Embryonic facial prominence (tissue), 1 donor: Measurements from ENCODE around the gene SIPA1L3.

Source experiments
- DNase-seq: peaks from one replicate; pipeline ENCODE4 v3.0.0-alpha.2; 2016; ENCODE audit errors: extremely low spot score

The SIPA1L3 gene

DNA sequence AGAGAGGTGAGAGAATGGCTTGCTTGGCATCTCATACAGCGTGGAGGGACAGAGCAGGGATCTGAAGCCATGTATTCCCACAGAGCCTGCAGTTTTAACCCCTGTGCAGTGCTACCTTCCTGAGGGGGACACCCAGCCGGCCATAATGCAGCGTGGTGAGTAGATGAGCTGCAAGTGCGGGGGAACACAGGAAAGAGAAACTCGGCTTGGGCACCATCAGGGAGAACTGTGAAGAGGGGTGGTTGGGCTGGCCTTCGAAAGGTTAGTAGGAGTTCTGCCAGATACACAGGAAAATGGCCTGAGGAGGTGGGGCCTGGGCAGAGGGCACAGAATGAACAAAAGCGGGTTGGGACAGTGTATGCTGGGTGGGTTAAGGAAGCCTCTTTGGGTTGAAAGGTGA lies 88.3 kb downstream of the SIPA1L3 start:
- no peak for DNase-seq

DNA sequence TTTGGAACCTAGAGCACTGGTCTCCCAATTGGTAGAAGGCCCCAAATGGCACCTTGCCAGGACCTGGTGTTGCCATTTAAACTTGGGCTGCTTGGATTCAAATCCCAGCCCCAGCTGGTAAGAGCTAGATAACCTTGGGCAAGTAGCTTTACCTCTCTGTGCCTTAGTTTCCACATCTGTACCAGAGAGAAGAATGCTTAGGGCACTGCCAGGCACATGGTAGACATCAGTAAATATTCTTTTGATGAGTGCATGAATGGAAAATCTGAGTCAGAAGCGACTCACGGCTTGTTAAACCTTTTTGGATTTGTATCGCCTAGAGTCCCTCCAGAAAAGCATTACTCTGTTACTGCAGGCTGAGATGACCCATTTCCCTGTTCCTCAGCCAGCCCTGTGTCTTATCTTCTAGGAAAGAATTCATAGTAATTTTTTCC lies 90.9 kb downstream of the SIPA1L3 start:
- no peak for DNase-seq

DNA sequence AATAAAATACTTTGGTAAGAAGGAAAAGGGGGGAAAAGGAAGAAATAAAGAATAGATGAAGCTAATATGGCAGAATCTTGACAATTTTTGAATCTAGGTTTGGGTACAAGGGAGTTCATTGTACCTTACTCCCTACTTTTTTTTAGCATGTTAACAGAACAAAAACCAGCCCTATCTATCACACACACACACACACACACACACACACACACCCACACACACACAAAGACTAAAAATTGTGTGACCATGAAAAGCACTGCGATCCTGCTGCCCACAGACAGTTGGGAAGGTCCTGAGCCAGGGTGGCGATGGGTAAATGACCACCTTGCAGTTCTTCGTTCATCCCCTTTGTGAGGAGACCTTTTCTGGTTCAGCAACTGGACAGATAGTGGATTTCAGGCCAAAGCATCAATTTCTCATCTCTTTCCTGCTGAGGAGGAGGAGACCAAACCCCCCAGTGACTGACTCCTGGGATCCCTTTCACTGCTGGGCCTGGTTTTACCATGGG lies 91.8 kb downstream of the SIPA1L3 start:
- no peak for DNase-seq

GRCh38 chr19:37999309-38000213 lies 92.6 kb downstream of the SIPA1L3 start:
- no peak for DNase-seq

GRCh38 chr19:38001158-38001781 lies 94.3 kb downstream of the SIPA1L3 start:
- no peak for DNase-seq

DNA sequence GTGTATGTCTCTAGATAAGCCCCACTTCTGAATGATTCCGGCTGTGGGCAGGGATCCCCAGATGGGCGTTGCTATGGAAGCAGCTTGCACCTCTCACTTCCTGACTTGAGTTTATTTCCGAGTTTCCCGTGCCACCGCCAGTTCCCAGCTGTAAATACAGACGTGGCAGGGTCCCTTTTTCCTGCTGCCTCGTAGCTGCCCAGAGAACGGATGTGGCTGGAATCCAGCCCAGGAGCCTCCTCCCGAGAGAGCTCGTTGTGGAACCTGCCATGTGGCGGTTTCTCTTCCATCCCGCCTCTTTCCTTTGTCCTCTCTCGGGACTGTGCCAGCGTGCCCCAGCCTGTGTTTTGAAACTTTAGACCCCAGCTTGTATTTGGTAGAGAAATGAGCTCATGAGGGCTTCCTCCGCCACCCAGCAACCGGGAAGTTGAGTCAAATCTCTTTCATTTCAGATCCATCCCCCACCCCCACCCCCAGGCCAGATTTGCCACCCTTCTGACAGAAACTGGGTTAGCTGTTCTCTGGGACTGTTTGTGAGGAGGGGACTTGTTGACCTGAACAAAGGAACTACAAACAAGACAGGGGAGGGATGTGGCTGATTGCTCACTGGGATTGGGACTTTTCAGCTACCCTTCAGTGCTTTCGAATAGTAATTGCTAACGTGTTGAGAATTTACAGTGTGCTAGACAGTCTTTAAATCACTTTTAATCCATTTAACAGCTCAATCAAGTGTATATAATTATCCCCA lies 96.6 kb downstream of the SIPA1L3 start:
- DNase-seq: peak; percentile 74

DNA sequence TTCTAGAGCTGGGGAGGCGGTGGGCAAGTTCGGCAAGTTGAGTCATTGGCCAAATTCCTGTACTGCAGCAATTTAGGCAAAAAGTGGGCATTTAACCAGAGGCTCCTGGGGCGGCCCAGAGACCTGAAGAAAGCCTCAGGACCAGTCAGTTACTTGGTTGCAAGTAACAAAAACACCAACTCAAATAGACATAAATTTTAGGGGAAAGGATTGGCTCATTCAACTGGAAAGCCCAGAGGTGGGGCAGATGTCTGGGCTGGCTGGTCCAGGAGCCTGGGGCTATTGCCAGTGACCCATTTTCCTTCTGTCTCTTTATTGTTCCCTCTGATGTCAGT lies 97.1 kb downstream of the SIPA1L3 start:
- peak; percentile 49 for DNase-seq

GRCh38 chr19:38004521-38005223 lies 97.7 kb downstream of the SIPA1L3 start:
- peak; percentile 92 for DNase-seq

- no peak for DNase-seq
These were observed 98.2 kb downstream of the SIPA1L3 start for GRCh38 chr19:38005224-38005614.

GRCh38 chr19:38006361-38007045 lies 99.5 kb downstream of the SIPA1L3 start:
- no peak for DNase-seq

- no peak for DNase-seq
These were observed 102.7 kb downstream of the SIPA1L3 start for GRCh38 chr19:38009650-38010242.

DNA sequence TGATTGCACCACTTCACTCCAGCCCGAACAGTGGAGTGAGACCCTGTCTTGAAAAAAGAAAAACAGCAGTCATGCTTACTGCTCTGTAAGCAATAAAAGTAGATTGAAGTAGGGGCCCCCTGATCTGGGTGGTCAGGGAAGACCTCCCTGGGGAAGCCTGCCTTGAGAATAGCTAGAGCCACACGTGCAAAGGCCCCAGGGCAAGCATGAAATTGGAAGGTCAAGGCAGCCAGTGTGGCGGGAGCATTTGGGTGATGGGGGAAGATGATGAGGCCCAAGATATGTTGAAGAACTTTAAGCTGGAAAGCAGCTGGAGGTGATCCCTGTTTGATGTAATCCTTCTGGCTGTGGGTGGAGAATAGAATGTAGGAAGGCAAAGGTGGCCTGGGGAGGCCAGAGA lies 104.4 kb downstream of the SIPA1L3 start:
- no peak for DNase-seq

DNA sequence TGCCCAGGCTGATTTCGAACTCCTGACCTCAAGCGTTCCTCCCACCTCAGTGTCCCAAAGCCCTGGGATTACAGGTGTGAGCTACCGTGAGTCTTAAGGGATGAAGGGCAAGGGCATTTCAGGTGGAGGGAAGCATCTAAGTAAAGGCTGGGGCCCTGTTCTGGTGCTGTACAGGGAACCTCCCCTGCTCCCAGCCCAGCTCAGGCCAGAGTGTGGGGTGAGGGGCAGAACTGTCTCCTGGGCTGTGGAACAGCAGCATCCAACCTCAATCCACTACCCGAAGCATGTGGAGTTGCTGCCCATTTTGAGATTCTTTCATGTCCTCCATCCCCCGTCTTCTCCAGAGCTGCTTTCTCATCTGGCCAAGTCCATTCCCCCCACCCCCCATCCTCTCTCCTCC lies 105.3 kb downstream of the SIPA1L3 start:
- DNase-seq: no peak

DNA sequence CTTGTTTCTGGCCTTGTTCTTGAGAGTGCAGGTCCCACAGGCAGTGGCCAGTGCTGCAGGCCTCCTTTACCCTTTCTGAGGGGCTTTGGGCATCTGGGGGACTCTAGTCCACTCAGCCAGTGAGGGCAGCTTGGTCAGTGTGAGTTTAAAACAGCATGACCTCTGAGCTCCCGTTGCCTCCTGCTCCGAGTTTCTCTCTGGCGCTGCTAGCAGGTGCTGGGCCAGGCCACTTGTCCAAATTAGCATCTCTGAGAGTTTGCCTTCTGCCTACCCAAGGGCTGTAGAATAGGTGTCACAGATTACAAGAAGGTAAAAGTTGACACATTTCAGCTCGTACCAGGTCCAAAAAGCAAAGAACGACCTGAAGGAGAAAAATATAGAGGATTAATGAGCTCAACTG lies 105.9 kb downstream of the SIPA1L3 start:
- no peak for DNase-seq

DNA sequence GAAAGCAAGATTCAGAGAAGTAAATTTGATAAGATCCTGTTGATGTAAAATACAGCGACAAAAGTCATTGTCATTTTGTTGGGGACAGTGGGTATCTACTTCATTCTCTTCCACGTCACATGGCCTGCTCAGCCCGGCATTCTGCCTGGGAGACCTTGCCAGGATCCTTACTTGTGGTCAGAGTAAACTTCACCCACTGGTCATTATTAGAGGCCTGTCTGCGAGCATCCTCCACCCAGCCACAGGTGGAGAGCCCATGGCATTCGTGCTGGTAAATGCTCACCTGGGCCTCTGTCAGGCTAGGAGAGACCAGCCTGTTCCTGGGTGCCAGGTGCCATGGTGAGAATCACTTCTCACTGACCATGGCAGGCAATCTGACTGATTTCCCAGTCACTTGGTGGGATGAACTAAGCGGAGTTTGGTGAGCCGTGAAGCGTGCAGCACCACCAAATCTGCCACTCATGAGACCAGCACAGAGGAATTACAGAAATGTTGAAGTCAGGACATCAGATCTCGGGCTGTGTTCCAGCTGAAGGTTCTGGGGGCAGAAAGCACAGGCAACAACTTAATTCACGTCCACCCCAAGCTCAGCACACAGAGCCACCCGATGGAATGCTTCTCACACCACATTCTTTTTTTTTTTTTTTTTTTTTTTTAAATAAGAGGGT lies 107.0 kb downstream of the SIPA1L3 start:
- no peak for DNase-seq

GRCh38 chr19:38015216-38015615 lies 108.2 kb downstream of the SIPA1L3 start:
- DNase-seq: no peak

- no peak for DNase-seq
These were observed 108.8 kb downstream of the SIPA1L3 start for GRCh38 chr19:38015761-38016160.

- DNase-seq: no peak
These were observed 110.6 kb downstream of the SIPA1L3 start for GRCh38 chr19:38017401-38018151.

DNA sequence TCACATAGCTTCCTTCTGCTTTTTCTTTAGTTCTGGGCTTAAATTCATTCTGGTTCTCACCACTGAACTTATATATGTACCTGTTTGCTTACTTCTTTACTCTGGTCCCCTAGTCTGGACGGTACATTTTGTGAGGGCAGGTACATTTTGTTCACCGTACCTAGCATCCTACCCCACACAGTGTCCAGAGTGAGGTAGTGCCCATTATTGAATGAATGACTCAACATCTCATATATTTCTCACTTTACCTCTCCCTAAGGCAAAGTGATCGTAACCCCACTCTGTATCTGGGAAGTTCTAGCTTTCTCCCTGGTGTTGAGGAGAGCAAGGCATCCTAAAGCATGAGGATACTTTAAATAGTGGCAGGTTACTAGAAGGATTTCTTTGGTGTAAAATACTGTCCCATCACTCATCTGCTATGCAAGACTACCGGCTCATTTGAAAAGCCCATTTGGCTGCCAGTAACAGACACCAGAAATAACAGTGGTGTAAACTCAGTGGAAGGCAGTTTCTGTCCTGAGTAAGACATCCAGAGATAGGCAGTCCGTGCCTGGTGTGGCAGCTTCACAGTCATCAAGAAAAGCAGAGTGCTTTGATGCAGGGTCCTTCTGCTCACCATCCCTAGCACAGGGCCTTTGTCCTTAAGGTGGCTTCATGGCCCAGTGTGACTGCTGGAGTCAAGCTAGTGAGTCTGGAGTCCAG lies 111.8 kb downstream of the SIPA1L3 start:
- DNase-seq: no peak
